ENCODE data around the gene TMPRSS15. TPM values are rescaled to one million over a fixed set of nuclear protein-coding genes. Genes with fewer than 3 reads are reported as not detected.

The TMPRSS15 gene
- total and polyA plus RNA-seq, 9 of the 15 experiments (the other 6 are each of a cell fraction or from before 2014, with no cell fraction given), result 0.03 to 0.11 (median 0.04) TPM; not detected in 4

GRCh38 chr21:18354947-18355346 lies 48.6 kb downstream of the TMPRSS15 start:
- H3K27ac ChIP-seq (ENCODE audit: extremely low read depth, low read depth, low read length), result no peak overlapping the region
- no peak for DNase-seq (ENCODE audit: extremely low read depth in 1 of 4, low spot score in 3 of 4)
- no peaks in the 10 kb centered on the region for H3K36me3 ChIP-seq (ENCODE audit: control insufficient read depth, insufficient read depth, low read length)
- intact Hi-C loops (cut with micrococcal nuclease), result no loop called here
- H4K20me1 ChIP-seq (replicated peaks; ENCODE audit: control insufficient read depth, insufficient read depth, low read length), result no peaks in the 10 kb centered on the region
- no peak for ATAC-seq
- CTCF ChIA-PET (ENCODE audit: low intra/inter-chr PET ratio), result no interaction called here
- in situ Hi-C loops (cut with MboI), result no loop called here
- H3K9ac ChIP-seq (ENCODE audit: insufficient read depth in 1 of 2, low read depth in 2 of 2, low read length in 2 of 2), result no peak overlapping the region
- no peak for FAIRE-seq
- H3K79me2 ChIP-seq (ENCODE audit: control insufficient read depth, insufficient read depth, low read length), result no peaks in the 10 kb centered on the region
- H3K9me3 ChIP-seq (replicated peaks; ENCODE audit: control insufficient read depth, insufficient read depth, low read depth, low read length), result no peaks in the 10 kb centered on the region
- POLR2A ChIA-PET, result no interaction called here
- H2AFZ ChIP-seq (ENCODE audit: low read depth, low read length), result no peak overlapping the region
- no peaks in the 10 kb centered on the region for H3K27me3 ChIP-seq (ENCODE audit: control insufficient read depth in 2 of 2, insufficient read depth in 2 of 2, low read length in 2 of 2)
- H3K4me1 ChIP-seq (replicated peaks in 1 of 2; ENCODE audit: control insufficient read depth in 2 of 2, insufficient read depth in 2 of 2, low read length in 2 of 2), result no peaks in the 10 kb centered on the region
- WGBS (ENCODE audit: insufficient coverage, low coverage, missing lambda C conversion rate), result 7% methylated on average over 1 of the region's 1 CpG
- H3K4me2 ChIP-seq (ENCODE audit: insufficient read depth, low read length), result no peak overlapping the region
- H3K9me1 ChIP-seq (ENCODE audit: control insufficient read depth, insufficient read depth, low read length), result no peaks in the 10 kb centered on the region
- no peak overlapping the region for H3K4me3 ChIP-seq
- no peak for TF ChIP-seq IRF2 (CRISPR knock-in tag; IDR thresholded peaks at IDR 0.05)
- TF ChIP-seq SMARCA4 (IDR thresholded peaks at IDR 0.05), result no peak
- no peak for TF ChIP-seq ZNF174 (CRISPR knock-in tag; IDR thresholded peaks at IDR 0.05)
- TF ChIP-seq PML (IDR thresholded peaks at IDR 0.05; ENCODE audit: low read length), result no peak
- TF ChIP-seq CBX5 (IDR thresholded peaks at IDR 0.05; ENCODE audit: borderline replicate concordance, low read depth), result no peak
- no TSS peak for BruUV-seq (replicated peaks)

- no peak overlapping the region for H3K4me2 ChIP-seq (ENCODE audit: insufficient read depth, low read length)
- H3K9me1 ChIP-seq (ENCODE audit: control insufficient read depth, insufficient read depth, low read length), result no peaks in the 10 kb centered on the region
- H3K27ac ChIP-seq (ENCODE audit: extremely low read depth, low read depth, low read length), result no peak overlapping the region
- no peaks in the 10 kb centered on the region for H3K27me3 ChIP-seq (ENCODE audit: control insufficient read depth in 2 of 2, insufficient read depth in 2 of 2, low read length in 2 of 2)
- no peaks in the 10 kb centered on the region for H3K79me2 ChIP-seq (ENCODE audit: control insufficient read depth, insufficient read depth, low read length)
- H3K9me3 ChIP-seq (replicated peaks; ENCODE audit: control insufficient read depth, insufficient read depth, low read depth, low read length), result no peaks in the 10 kb centered on the region
- ATAC-seq (no peak), FAIRE-seq (no peak), DNase-seq (ENCODE audit: extremely low read depth in 1 of 4, low spot score in 3 of 4) (no peak)
- no peaks in the 10 kb centered on the region for H4K20me1 ChIP-seq (replicated peaks; ENCODE audit: control insufficient read depth, insufficient read depth, low read length)
- TF ChIP-seq SFPQ (IDR thresholded peaks at IDR 0.05; ENCODE audit: low read depth, low read length) (no peak), TAL1 (IDR thresholded peaks at IDR 0.05) (no peak), MBD2 (IDR thresholded peaks at IDR 0.05; ENCODE audit: borderline replicate concordance, low read depth) (no peak), HNRNPL (IDR thresholded peaks at IDR 0.05; ENCODE audit: low read depth, low read length) (no peak), RBM39 (optimal IDR thresholded peaks at IDR 0.05; ENCODE audit: low read depth, low read length) (no peak)
- ChIA-PET CTCF (ENCODE audit: low intra/inter-chr PET ratio) (no interaction called here), POLR2A (no interaction called here)
- no peak overlapping the region for H3K9ac ChIP-seq (ENCODE audit: insufficient read depth in 1 of 2, low read depth in 2 of 2, low read length in 2 of 2)
- no TSS peak for BruUV-seq (replicated peaks)
- WGBS (ENCODE audit: insufficient coverage, low coverage, missing lambda C conversion rate), result 0% methylated on average over 2 of the region's 2 CpGs
- no peak overlapping the region for H2AFZ ChIP-seq (ENCODE audit: low read depth, low read length)
- no peaks in the 10 kb centered on the region for H3K36me3 ChIP-seq (ENCODE audit: control insufficient read depth, insufficient read depth, low read length)
- in situ Hi-C loops (cut with MboI) (no loop called here), intact Hi-C loops (cut with micrococcal nuclease) (no loop called here)
- H3K4me3 ChIP-seq, result no peak overlapping the region
- no peaks in the 10 kb centered on the region for H3K4me1 ChIP-seq (replicated peaks in 1 of 2; ENCODE audit: control insufficient read depth in 2 of 2, insufficient read depth in 2 of 2, low read length in 2 of 2)
These were observed 53.4 kb downstream of the TMPRSS15 start for GRCh38 chr21:18350216-18350615.

Data from K562 (cell line).